Hepatocyte (in vitro differentiated cells): ENCODE measurements around the gene RGS8.
"Not testable (repeated sequence)": the region's sequence is repeated elsewhere in the genome, so short reads cannot be mapped to it uniquely, and the experiment has no call there.

Source experiments
- CTCF ChIP-seq: fragments of 200-600 bp; sonication (generic); IDR thresholded peaks from 2 replicates; pipeline ENCODE4 v1.5.1; 2016; ENCODE audit warnings: antibody characterized with exemption, mild to moderate bottlenecking; ENCODE audit not compliant: poor library complexity
- EZH2 ChIP-seq: fragments of 200-600 bp; sonication (generic); IDR thresholded peaks from 2 replicates; pipeline ENCODE4 v1.6.1; 2016; ENCODE audit warnings: antibody characterized with exemption, mild to moderate bottlenecking, borderline replicate concordance

GRCh38 chr1:182693139-182693538, 8.8 kb upstream of the RGS8 start:
- TF ChIP-seq CTCF, EZH2: not testable (repeated sequence)
